ES-I3 (cell line): ENCODE measurements around the gene TRHDE.

Experiments
- H3K36me3 ChIP-seq: 2 replicates; pipeline ENCODE4 v1.6.1; 2013; ENCODE audit warnings: mild to moderate bottlenecking, low read length, control low read depth, moderate library complexity; ENCODE audit not compliant: insufficient read depth
- H3K4me1 ChIP-seq: 2 replicates; pipeline ENCODE4 v1.6.1; 2013; ENCODE audit warnings: mild to moderate bottlenecking, control low read depth, low read length; ENCODE audit not compliant: insufficient read depth
- H3K9ac ChIP-seq: 2 replicates; pipeline ENCODE4 v1.6.1; 2013; ENCODE audit warnings: low read depth, mild to moderate bottlenecking, low read length, moderate library complexity
- H3K9me3 ChIP-seq: 2 replicates; pipeline ENCODE4 v1.6.1; 2013; ENCODE audit warnings: mild to moderate bottlenecking, low read length, moderate library complexity; ENCODE audit not compliant: control insufficient read depth, insufficient read depth

Gene TRHDE

GRCh38 chr12:72368719-72369422 is 96.7 kb downstream of the TRHDE start:
- H3K4me1 ChIP-seq, result no peaks in the 10 kb centered on the region
- no peaks in the 10 kb centered on the region for H3K36me3 ChIP-seq
- no peaks in the 10 kb centered on the region for H3K9me3 ChIP-seq
- no peak overlapping the region for H3K9ac ChIP-seq

GRCh38 chr12:72369423-72369959 is 97.3 kb downstream of the TRHDE start:
- no peaks in the 10 kb centered on the region for H3K36me3 ChIP-seq
- no peaks in the 10 kb centered on the region for H3K9me3 ChIP-seq
- no peak overlapping the region for H3K9ac ChIP-seq
- H3K4me1 ChIP-seq, result no peaks in the 10 kb centered on the region

GRCh38 chr12:72380441-72380840 is 108.3 kb downstream of the TRHDE start:
- Histone ChIP-seq H3K36me3 (no peaks in the 10 kb centered on the region), H3K9ac (no peak overlapping the region), H3K9me3 (no peaks in the 10 kb centered on the region), H3K4me1 (no peaks in the 10 kb centered on the region; the same call in 1 of the 2 replicates)

- Histone ChIP-seq H3K9me3 (no peaks in the 10 kb centered on the region; the same call in none of the 2 replicates), H3K36me3 (no peaks in the 10 kb centered on the region), H3K4me1 (no peaks in the 10 kb centered on the region), H3K9ac (no peak overlapping the region)
These were observed 116.2 kb downstream of the TRHDE start for GRCh38 chr12:72388322-72388721.

- Histone ChIP-seq H3K9ac (no peak overlapping the region), H3K36me3 (no peaks in the 10 kb centered on the region), H3K4me1 (no peaks in the 10 kb centered on the region), H3K9me3 (no peaks in the 10 kb centered on the region; the same call in none of the 2 replicates)
These were observed 118.0 kb downstream of the TRHDE start for GRCh38 chr12:72390146-72390545.

- H3K9ac ChIP-seq, result no peak overlapping the region
- H3K36me3 ChIP-seq, result no peaks in the 10 kb centered on the region
- no peaks in the 10 kb centered on the region for H3K9me3 ChIP-seq
- no peaks in the 10 kb centered on the region for H3K4me1 ChIP-seq
These were observed 133.9 kb downstream of the TRHDE start for GRCh38 chr12:72406111-72406510.

- no peaks in the 10 kb centered on the region for H3K9me3 ChIP-seq
- H3K4me1 ChIP-seq, result peaks cover 5% of the 10 kb centered on the region; the same call in 1 of the 2 replicates
- no peaks in the 10 kb centered on the region for H3K36me3 ChIP-seq
- no peak overlapping the region for H3K9ac ChIP-seq
These were observed 160.0 kb downstream of the TRHDE start for GRCh38 chr12:72432037-72432604.

- peaks cover 5% of the 10 kb centered on the region; the same call in 1 of the 2 replicates for H3K4me1 ChIP-seq
- H3K9ac ChIP-seq, result no peak overlapping the region
- H3K36me3 ChIP-seq, result no peaks in the 10 kb centered on the region
- no peaks in the 10 kb centered on the region for H3K9me3 ChIP-seq
These were observed 161.1 kb downstream of the TRHDE start for GRCh38 chr12:72433298-72433697.

- Histone ChIP-seq H3K36me3 (no peaks in the 10 kb centered on the region), H3K9me3 (no peaks in the 10 kb centered on the region), H3K4me1 (peaks cover 5% of the 10 kb centered on the region; the same call in 1 of the 2 replicates), H3K9ac (no peak overlapping the region)
These were observed 162.8 kb downstream of the TRHDE start for GRCh38 chr12:72434999-72435398.

- no peaks in the 10 kb centered on the region for H3K36me3 ChIP-seq
- H3K4me1 ChIP-seq, result peaks cover 14% of the 10 kb centered on the region; the same call in 1 of the 2 replicates
- H3K9ac ChIP-seq, result no peak overlapping the region
- no peaks in the 10 kb centered on the region for H3K9me3 ChIP-seq
These were observed 170.0 kb downstream of the TRHDE start for GRCh38 chr12:72442217-72442616.

GRCh38 chr12:72444125-72444524 is 172.0 kb downstream of the TRHDE start:
- Histone ChIP-seq H3K9me3 (no peaks in the 10 kb centered on the region), H3K9ac (no peak overlapping the region), H3K4me1 (peaks cover 14% of the 10 kb centered on the region; the same call in 1 of the 2 replicates), H3K36me3 (no peaks in the 10 kb centered on the region)

- Histone ChIP-seq H3K9ac (no peak overlapping the region), H3K4me1 (peaks cover 14% of the 10 kb centered on the region; the same call in 1 of the 2 replicates), H3K9me3 (no peaks in the 10 kb centered on the region), H3K36me3 (no peaks in the 10 kb centered on the region)
These were observed 172.4 kb downstream of the TRHDE start for GRCh38 chr12:72444566-72444965.

- Histone ChIP-seq H3K9me3 (peaks cover under 1% of the 10 kb centered on the region; the same call in 1 of the 2 replicates), H3K9ac (no peak overlapping the region), H3K36me3 (no peaks in the 10 kb centered on the region), H3K4me1 (peaks cover 5% of the 10 kb centered on the region; the same call in 1 of the 2 replicates)
These were observed 175.9 kb downstream of the TRHDE start for GRCh38 chr12:72448089-72448488.

- Histone ChIP-seq H3K9me3 (peaks cover 7% of the 10 kb centered on the region; the same call in 1 of the 2 replicates), H3K4me1 (peaks cover 5% of the 10 kb centered on the region; the same call in 1 of the 2 replicates), H3K36me3 (no peaks in the 10 kb centered on the region), H3K9ac (no peak overlapping the region)
These were observed 176.6 kb downstream of the TRHDE start for GRCh38 chr12:72448805-72449204.

- no peak overlapping the region for H3K9ac ChIP-seq
- H3K4me1 ChIP-seq, result no peaks in the 10 kb centered on the region
- H3K9me3 ChIP-seq, result peaks cover 15% of the 10 kb centered on the region; the same call in 1 of the 2 replicates
- no peaks in the 10 kb centered on the region for H3K36me3 ChIP-seq
These were observed 180.9 kb downstream of the TRHDE start for GRCh38 chr12:72453066-72453465.
